Testis (tissue), 2 donors: ENCODE data around the gene FOXK1.

Experiments
- CTCF ChIP-seq, 3 experiments: fragments of 450-650 bp in 2 of 3; fragments of 200-600 bp in 1 of 3; sonication (generic) in 1 of 3; IDR thresholded peaks; one replicate each; pipeline ENCODE4 v1.5.1; 2016 to 2019; ENCODE audit warnings: antibody characterized with exemption in 3 of 3, mild to moderate bottlenecking in 2 of 3, moderate library complexity in 1 of 3
- POLR2A ChIP-seq: fragments of 450-650 bp; IDR thresholded peaks from one replicate; pipeline ENCODE4 v1.6.1; 2017; ENCODE audit warnings: antibody characterized with exemption, mild to moderate bottlenecking, moderate library complexity

- TF ChIP-seq CTCF (IDR thresholded peaks at IDR 0.05) (no peak), POLR2A (no peak)
These were observed 36.0 kb downstream of the FOXK1 start for GRCh38 chr7:4718075-4718474.
